Gastroesophageal sphincter (tissue), 4 donors: ENCODE results near the gene CEP68. TPM values are rescaled to one million over a fixed set of nuclear protein-coding genes. Genes with fewer than 3 reads are reported as not detected.

Source experiments
- ATAC-seq: fragments of 150-250 bp; one replicate; pipeline ENCODE4 v1.9.1; 2016; ENCODE audit warnings: mild to moderate bottlenecking, moderate library complexity
- H3K27ac ChIP-seq, 4 donors: fragments of 200-600 bp; sonication (generic) in 3 of 4; 1 replicate in 3 of 4; 2 replicates in 1 of 4; pipeline ENCODE4 v1.5.1; 2016 to 2019
- H3K27me3 ChIP-seq: fragments of 200-600 bp; sonication (generic); one replicate; pipeline ENCODE4 v1.5.1; 2019
- H3K36me3 ChIP-seq, 2 donors: fragments of 200-600 bp; sonication (generic); one replicate each; pipeline ENCODE4 v1.5.1; 2019; ENCODE audit warnings: control low read depth in 1 of 2
- H3K4me1 ChIP-seq, 3 donors: fragments of 200-600 bp; sonication (generic); 1 replicate in 2 of 3; 2 replicates in 1 of 3; pipeline ENCODE4 v1.5.1; 2016 to 2019; ENCODE audit warnings: control low read depth in 2 of 3
- H3K4me3 ChIP-seq, 2 donors: fragments of 200-600 bp; sonication (generic); one replicate each; pipeline ENCODE4 v1.5.1; 2019; ENCODE audit warnings: mild to moderate bottlenecking in 1 of 2, moderate library complexity in 1 of 2
- H3K9me3 ChIP-seq, 3 donors: fragments of 200-600 bp; sonication (generic); one replicate each; pipeline ENCODE4 v1.5.1; 2017 to 2019; ENCODE audit warnings: control low read depth in 2 of 3
- POLR2AphosphoS5 ChIP-seq: sonication (generic); formaldehyde crosslinking; IDR thresholded peaks from one replicate; pipeline ENCODE4 v1.6.1; 2017; ENCODE audit warnings: antibody characterized with exemption
- WGBS, 2 donors: methylation state at CpG; one replicate each; pipeline ENCODE4 v1.1.5; 2018; ENCODE audit warnings: low coverage in 1 of 2; 5-methylcytosine and 5-hydroxymethylcytosine counted together
- total RNA-seq, 4 donors: library from RNA; depleted of rRNA; stranded (reverse); fragments of >200 nt; gene quantifications; one replicate each; pipeline ENCODE4 v1.1.0, GENCODE V29; 2016
- TF ChIP-seq, protein P1 (sequence below), 4 experiments: fragments of 200-600 bp in 2 of 4; fragments of 450-650 bp in 2 of 4; sonication (generic) in 1 of 4; IDR thresholded peaks; one replicate each; pipeline ENCODE4 v1.5.1; 2017 to 2019; ENCODE audit warnings: antibody characterized with exemption in 4 of 4, mild to moderate bottlenecking in 2 of 4, moderate library complexity in 2 of 4

The CEP68 gene
- total RNA-seq, 4 donors from 2014 or later, result 26.3 to 48.9 (median 30.3) TPM

DNA sequence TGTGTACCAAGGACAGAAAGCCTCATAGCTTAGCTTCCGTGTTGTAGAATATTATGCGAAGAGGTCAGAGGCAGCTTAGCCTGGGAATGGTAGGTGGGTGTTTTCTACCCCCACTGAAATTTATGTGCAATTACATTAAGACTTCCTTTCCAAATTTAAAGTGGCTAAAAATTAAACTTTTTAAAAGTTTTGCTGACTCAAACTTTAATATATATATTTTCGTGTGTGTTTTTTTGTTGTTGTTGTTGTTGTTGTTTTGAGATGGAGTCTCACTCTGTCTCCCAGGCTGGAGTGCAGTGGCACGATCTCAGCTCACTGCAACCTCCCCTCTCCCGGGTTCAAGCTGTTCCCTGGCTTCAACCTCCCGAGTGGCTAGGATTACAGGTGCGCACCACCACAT lies 77.9 kb downstream of the CEP68 start:
- Histone ChIP-seq H3K27me3 (no peaks in the 10 kb centered on the region), H3K4me1 (peaks cover 0 to 3% (median 0%) of the 10 kb centered on the region in 3 donors), H3K4me3 (no peak overlapping the region), H3K27ac (no peak overlapping the region), H3K36me3 (no peaks in the 10 kb centered on the region), H3K9me3 (no peaks in the 10 kb centered on the region)
- WGBS, 2 donors, result 87 to 88% methylated on average over 3 to 7 of the region's 7 CpGs
- ATAC-seq, result no peak
- no peak for TF ChIP-seq POLR2AphosphoS5
- TF ChIP-seq, protein P1, sequence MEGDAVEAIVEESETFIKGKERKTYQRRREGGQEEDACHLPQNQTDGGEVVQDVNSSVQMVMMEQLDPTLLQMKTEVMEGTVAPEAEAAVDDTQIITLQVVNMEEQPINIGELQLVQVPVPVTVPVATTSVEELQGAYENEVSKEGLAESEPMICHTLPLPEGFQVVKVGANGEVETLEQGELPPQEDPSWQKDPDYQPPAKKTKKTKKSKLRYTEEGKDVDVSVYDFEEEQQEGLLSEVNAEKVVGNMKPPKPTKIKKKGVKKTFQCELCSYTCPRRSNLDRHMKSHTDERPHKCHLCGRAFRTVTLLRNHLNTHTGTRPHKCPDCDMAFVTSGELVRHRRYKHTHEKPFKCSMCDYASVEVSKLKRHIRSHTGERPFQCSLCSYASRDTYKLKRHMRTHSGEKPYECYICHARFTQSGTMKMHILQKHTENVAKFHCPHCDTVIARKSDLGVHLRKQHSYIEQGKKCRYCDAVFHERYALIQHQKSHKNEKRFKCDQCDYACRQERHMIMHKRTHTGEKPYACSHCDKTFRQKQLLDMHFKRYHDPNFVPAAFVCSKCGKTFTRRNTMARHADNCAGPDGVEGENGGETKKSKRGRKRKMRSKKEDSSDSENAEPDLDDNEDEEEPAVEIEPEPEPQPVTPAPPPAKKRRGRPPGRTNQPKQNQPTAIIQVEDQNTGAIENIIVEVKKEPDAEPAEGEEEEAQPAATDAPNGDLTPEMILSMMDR (IDR thresholded peaks at IDR 0.05), result no peak

DNA sequence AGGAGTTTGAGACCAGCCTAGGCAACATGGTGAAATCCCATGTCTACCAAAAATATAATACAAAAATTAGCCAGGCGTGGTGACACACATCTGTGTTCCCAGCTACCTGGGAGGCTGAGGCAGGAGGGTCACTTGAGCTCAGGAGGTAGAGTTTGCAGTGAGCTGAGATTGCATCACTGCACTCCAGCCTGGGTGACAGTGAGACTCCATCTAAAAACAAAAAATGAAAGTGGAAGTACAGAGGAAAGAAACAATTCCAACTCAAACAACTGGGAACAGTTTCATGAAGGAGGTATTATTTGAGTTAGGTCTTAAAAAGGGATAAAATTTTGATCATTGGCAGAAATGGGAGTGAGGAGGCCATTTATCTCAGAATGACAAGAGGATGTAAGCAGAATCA lies 80.0 kb downstream of the CEP68 start:
- no peak overlapping the region for H3K27ac ChIP-seq

More for the DNA sequence above, 80.0 kb downstream of the CEP68 start:
- Histone ChIP-seq H3K36me3 (no peaks in the 10 kb centered on the region), H3K9me3 (no peaks in the 10 kb centered on the region), H3K27me3 (no peaks in the 10 kb centered on the region), H3K4me1 (no peaks in the 10 kb centered on the region), H3K4me3 (no peak overlapping the region)
- ATAC-seq, result no peak
- WGBS, 2 donors, result 100% methylated on average over 1 of the region's 1 CpG; no CpG with 5 or more reads in 1 of the 2 donors
- TF ChIP-seq, protein P1 (IDR thresholded peaks at IDR 0.05), result no peak
- TF ChIP-seq POLR2AphosphoS5, result no peak

Other genes with a start within 250 kb of the CEP68 start
- 10 to 100 TPM in 3 of 4 donors, 1 to 10 TPM in 1; 9.0 to 13.8 (median 11.3) TPM for gene SLC1A4, start 67.0 kb upstream of the CEP68 start, total RNA-seq
- gene RAB1A, start 73.7 kb downstream of the CEP68 start, total RNA-seq, result 10 to 100 TPM; 67.7 to 89.4 (median 79.5) TPM
- 100 to 1,000 TPM in 3 of 4 donors, 10 to 100 TPM in 1; 90.3 to 126 (median 109) TPM for gene ACTR2, start 171.4 kb downstream of the CEP68 start, total RNA-seq